Epithelial cell of esophagus (primary cell): ENCODE data around the gene NGFR.

ENCODE experiments used
- DNase-seq: peaks from one replicate; pipeline ENCODE4 v3.0.0; 2010; ENCODE audit warnings: low read depth
- H3K4me3 ChIP-seq: 2 replicates; pipeline ENCODE4 v1.5.1; 2011; ENCODE audit warnings: mild to moderate bottlenecking, low read length, control low read depth
- CTCF ChIP-seq: IDR thresholded peaks from 2 replicates; pipeline ENCODE4 v1.5.1; 2011; ENCODE audit warnings: low read depth, mild to moderate bottlenecking, low read length, control low read depth, inconsistent platforms; ENCODE audit not compliant: insufficient read depth; ENCODE audit errors: missing control alignments

Gene NGFR

DNA sequence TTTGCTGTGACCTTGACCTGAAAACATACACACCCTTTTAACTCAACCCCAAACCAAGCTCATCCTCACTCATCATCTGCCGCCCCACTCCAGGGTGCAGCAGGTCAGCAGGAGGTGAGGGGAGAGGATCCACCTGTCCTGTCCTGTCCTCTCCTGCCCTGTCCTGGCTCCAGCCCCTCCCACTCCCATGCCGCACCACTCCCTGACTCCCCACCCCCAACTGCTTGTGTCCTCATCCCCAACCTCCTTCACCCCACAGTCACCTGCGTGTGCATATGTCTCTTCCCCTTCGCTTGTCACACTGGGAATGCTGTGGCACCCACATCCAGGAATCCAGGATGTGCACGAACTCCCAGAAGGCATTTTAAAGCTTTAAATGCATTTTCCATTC, 15.6 kb downstream of the NGFR start:
- no peak overlapping the region for H3K4me3 ChIP-seq
- no peak for DNase-seq
- no peak for TF ChIP-seq CTCF

GRCh38 chr17:49511810-49512209, 16.7 kb downstream of the NGFR start:
- no peak for DNase-seq
- no peak for TF ChIP-seq CTCF
- H3K4me3 ChIP-seq: no peak overlapping the region

DNA sequence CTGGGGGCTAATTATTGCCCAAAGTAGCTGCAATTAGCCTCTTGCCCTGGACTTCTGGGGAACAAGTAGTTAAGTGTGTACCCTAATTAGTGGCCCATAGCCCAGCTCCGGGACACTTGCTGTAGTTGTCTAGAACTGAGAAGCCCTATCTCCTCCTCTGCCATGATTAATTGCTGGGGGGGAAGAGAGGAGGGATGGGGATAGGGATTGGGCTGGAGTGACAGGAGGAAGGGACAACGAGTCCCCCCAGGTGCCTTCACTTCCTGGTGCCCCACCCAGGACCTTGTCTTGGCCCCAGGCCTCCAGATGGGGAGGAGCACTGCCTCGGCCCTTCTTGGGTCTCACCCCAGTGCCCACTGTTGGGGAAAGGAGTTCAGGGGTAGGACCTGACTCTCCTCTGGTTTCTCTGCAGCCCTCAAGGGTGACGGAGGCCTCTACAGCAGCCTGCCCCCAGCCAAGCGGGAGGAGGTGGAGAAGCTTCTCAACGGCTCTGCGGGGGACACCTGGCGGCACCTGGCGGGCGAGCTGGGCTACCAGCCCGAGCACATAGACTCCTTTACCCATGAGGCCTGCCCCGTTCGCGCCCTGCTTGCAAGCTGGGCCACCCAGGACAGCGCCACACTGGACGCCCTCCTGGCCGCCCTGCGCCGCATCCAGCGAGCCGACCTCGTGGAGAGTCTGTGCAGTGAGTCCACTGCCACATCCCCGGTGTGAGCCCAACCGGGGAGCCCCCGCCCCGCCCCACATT, 17.4 kb downstream of the NGFR start:
- no peak for TF ChIP-seq CTCF

DNA sequence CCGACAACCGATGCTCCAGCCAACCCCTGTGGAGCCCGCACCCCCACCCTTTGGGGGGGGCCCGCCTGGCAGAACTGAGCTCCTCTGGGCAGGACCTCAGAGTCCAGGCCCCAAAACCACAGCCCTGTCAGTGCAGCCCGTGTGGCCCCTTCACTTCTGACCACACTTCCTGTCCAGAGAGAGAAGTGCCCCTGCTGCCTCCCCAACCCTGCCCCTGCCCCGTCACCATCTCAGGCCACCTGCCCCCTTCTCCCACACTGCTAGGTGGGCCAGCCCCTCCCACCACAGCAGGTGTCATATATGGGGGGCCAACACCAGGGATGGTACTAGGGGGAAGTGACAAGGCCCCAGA, 17.9 kb downstream of the NGFR start:
- DNase-seq: no peak
- TF ChIP-seq CTCF: no peak
- no peak overlapping the region for H3K4me3 ChIP-seq

More for the DNA sequence above, 17.4 kb downstream of the NGFR start:
- H3K4me3 ChIP-seq: no peak overlapping the region
- no peak for DNase-seq

GRCh38 chr17:49513641-49514040, 18.5 kb downstream of the NGFR start:
- no peak for TF ChIP-seq CTCF
- DNase-seq: no peak
- no peak overlapping the region for H3K4me3 ChIP-seq

GRCh38 chr17:49514071-49514721, 19.1 kb downstream of the NGFR start:
- no peak for TF ChIP-seq CTCF
- DNase-seq: no peak
- H3K4me3 ChIP-seq: no peak overlapping the region
